K562 (cell line): Measurements from ENCODE around the gene PBX1. TPM values are rescaled to one million over a fixed set of nuclear protein-coding genes. Genes with fewer than 3 reads are reported as not detected.

Experiments
- ATAC-seq: fragments of 200-7000 bp; cut with Tn5 transposase; 3 replicates; pipeline ENCODE4 v1.9.1; 2020; ENCODE audit warnings: moderate library complexity
- BruUV-seq: library from RNA; stranded (reverse); fragments of 400-500 nt; replicated peaks from 2 replicates; lab custom pipeline; 2021; lab: Mats Ljungman, UMichigan
- CTCF ChIA-PET: fragments of 300-600 bp; formaldehyde crosslinking; extraction: SDS; loops from one replicate; lab custom pipeline; 2021; ENCODE audit warnings: low intra/inter-chr PET ratio; lab: Yijun Ruan, JAX
- POLR2A ChIA-PET: fragments of 300-600, 350-650 bp; sonication (Branson Sonifier 250); formaldehyde crosslinking; extraction: SDS; loops from one replicate; lab custom pipeline; 2021; ENCODE audit warnings: antibody characterized with exemption, inconsistent platforms; lab: Yijun Ruan, JAX
- DNase-seq, 4 experiments: peaks; one replicate each; pipeline versions ENCODE4 v3.0.0 to v3.0.0-alpha.2; 2011 to 2018; ENCODE audit warnings: low spot score in 3 of 4, mixed read lengths in 3 of 4; ENCODE audit errors: extremely low read depth in 1 of 4
- FAIRE-seq: peaks from 2 replicates; lab custom pipeline; 2011; peaks lifted over from hg19 to GRCh38; lab: Jason Lieb, UNC
- H2AFZ ChIP-seq: 2 replicates; pipeline ENCODE4 v1.6.0; 2011; ENCODE audit warnings: low read depth, low read length, control low read depth, inconsistent platforms
- H3K27ac ChIP-seq: fragments of 200-600 bp; 3 replicates; pipeline ENCODE4 v1.8.0; 2011; ENCODE audit warnings: low read depth, mild to moderate bottlenecking, control low read depth, inconsistent platforms, low read length, moderate library complexity, mixed read lengths; ENCODE audit errors: extremely low read depth
- H3K27me3 ChIP-seq, 2 experiments: fragments of 300-600 bp in 1 of 2; 2 replicates in 1 of 2; 3 replicates in 1 of 2; pipeline versions ENCODE4 v1.6.0 to v1.8.0; 2011; ENCODE audit warnings: inconsistent platforms in 2 of 2, low read length in 2 of 2, mild to moderate bottlenecking in 1 of 2, mixed read lengths in 1 of 2, moderate library complexity in 1 of 2; ENCODE audit not compliant: control insufficient read depth in 2 of 2, insufficient read depth in 2 of 2
- H3K36me3 ChIP-seq: fragments of 300-600 bp; 3 replicates; pipeline ENCODE4 v1.8.0; 2011; ENCODE audit warnings: mild to moderate bottlenecking, low read length, inconsistent platforms; ENCODE audit not compliant: control insufficient read depth, insufficient read depth
- H3K4me1 ChIP-seq, 2 experiments: fragments of 200-600 bp in 1 of 2; replicated peaks in 1 of 2; 2 replicates in 1 of 2; 3 replicates in 1 of 2; pipeline versions ENCODE4 v1.5.1 to v1.8.0; 2011; ENCODE audit warnings: inconsistent platforms in 2 of 2, low read length in 2 of 2, mild to moderate bottlenecking in 1 of 2, mixed read lengths in 1 of 2, moderate library complexity in 1 of 2; ENCODE audit not compliant: control insufficient read depth in 2 of 2, insufficient read depth in 2 of 2
- H3K4me2 ChIP-seq: 2 replicates; pipeline ENCODE4 v1.6.1; 2011; ENCODE audit warnings: low read length, control low read depth, inconsistent platforms, mixed read lengths; ENCODE audit not compliant: insufficient read depth
- H3K4me3 ChIP-seq: fragments of 200-600 bp; sonication (generic), shearing (Covaris generic); 2 replicates; pipeline ENCODE4 v1.5.1; 2016; ENCODE audit warnings: control low read depth, inconsistent platforms
- H3K79me2 ChIP-seq: fragments of 200-600 bp; 3 replicates; pipeline ENCODE4 v1.8.0; 2011; ENCODE audit warnings: low read length, inconsistent platforms; ENCODE audit not compliant: control insufficient read depth, insufficient read depth
- H3K9ac ChIP-seq, 2 experiments: 2 replicates each; pipeline versions ENCODE4 v1.6.0 to v1.6.1; 2011; ENCODE audit warnings: low read depth in 2 of 2, low read length in 2 of 2, control low read depth in 1 of 2, inconsistent platforms in 1 of 2, mild to moderate bottlenecking in 1 of 2, mixed read lengths in 1 of 2; ENCODE audit not compliant: insufficient read depth in 1 of 2
- H3K9me1 ChIP-seq: one replicate; pipeline ENCODE4 v1.6.0; 2011; ENCODE audit warnings: inconsistent platforms, mild to moderate bottlenecking, low read length, moderate library complexity; ENCODE audit not compliant: control insufficient read depth, insufficient read depth
- H3K9me3 ChIP-seq: replicated peaks from 2 replicates; pipeline ENCODE4 v1.5.1; 2011; ENCODE audit warnings: low read depth, low read length, inconsistent platforms; ENCODE audit not compliant: control insufficient read depth, insufficient read depth
- H4K20me1 ChIP-seq: replicated peaks from 2 replicates; pipeline ENCODE4 v1.6.1; 2011; ENCODE audit warnings: low read length, inconsistent platforms, mixed read lengths; ENCODE audit not compliant: control insufficient read depth, insufficient read depth
- EHMT2 ChIP-seq: fragments of 450-650 bp; IDR thresholded peaks from 2 replicates; pipeline ENCODE4 v1.6.1; 2018; ENCODE audit warnings: antibody characterized with exemption
- KAT8 ChIP-seq: fragments of 450-650 bp; IDR thresholded peaks from 2 replicates; pipeline ENCODE4 v1.6.1; 2016; ENCODE audit warnings: low read depth, mild to moderate bottlenecking
- L3MBTL2 ChIP-seq: fragments of 450-650 bp; IDR thresholded peaks from 2 replicates; pipeline ENCODE4 v1.6.1; 2016; ENCODE audit warnings: mild to moderate bottlenecking, moderate library complexity
- PCBP2 ChIP-seq: fragments of 200-400 bp; formaldehyde crosslinking; IDR thresholded peaks from 2 replicates; pipeline ENCODE4 v1.6.1; 2018; ENCODE audit warnings: low read length, low read depth, mild to moderate bottlenecking, moderate library complexity; ENCODE audit not compliant: poor library complexity, severe bottlenecking
- PTRF ChIP-seq: fragments of 450-650 bp; IDR thresholded peaks from 2 replicates; pipeline ENCODE4 v1.6.1; 2016; ENCODE audit warnings: mild to moderate bottlenecking, missing genetic modification characterization, missing compliant biosample characterization
- RBFOX2 ChIP-seq: fragments of 200-400 bp; formaldehyde crosslinking; IDR thresholded peaks from 2 replicates; pipeline ENCODE4 v1.6.1; 2017; ENCODE audit warnings: low read depth, mild to moderate bottlenecking, low read length, moderate library complexity
- ZNF197 ChIP-seq: fragments of 200-800 bp; sonication (Bioruptor generic); IDR thresholded peaks from 2 replicates; pipeline ENCODE4 v1.6.1; 2016; ENCODE audit warnings: low read depth, missing genetic modification characterization, missing compliant biosample characterization
- ZSCAN32 ChIP-seq: fragments of 450-650 bp; formaldehyde crosslinking; IDR thresholded peaks from 2 replicates; pipeline ENCODE4 v1.4.0; 2020; ENCODE audit warnings: mild to moderate bottlenecking, moderate library complexity
- WGBS: fragments of 100-300 bp; shearing (Covaris generic); methylation state at CpG from one replicate; pipeline ENCODE4 v1.1.6; 2016; ENCODE audit warnings: low coverage, mixed read lengths; ENCODE audit not compliant: insufficient coverage; ENCODE audit errors: missing lambda C conversion rate; 5-methylcytosine and 5-hydroxymethylcytosine counted together
- in situ Hi-C: fragments of 300-500 bp; cut with MboI; formaldehyde crosslinking; loops from 4 replicates; pipeline ENCODE4 v1.15.0; 2018; ENCODE audit warnings: inconsistent platforms, mixed read lengths
- intact Hi-C: fragments of 100-400 bp; cut with micrococcal nuclease; formaldehyde crosslinking; loops from 2 replicates; pipeline ENCODE4 v1.14.2; 2022
- polyA plus RNA-seq, 8 experiments: library from polyadenylated mRNA; depleted of rRNA in 4 of 8; stranded (reverse) in 5 of 8; unstranded in 3 of 8; fragments of >200 nt; fragmentation: Nextera tagmentation in 2 of 8; fragmentation: Illumina TruSeq in 1 of 8; extraction: Ambion mirVana in 2 of 8; extraction: Trizol in 1 of 8; gene quantifications; 2 replicates each; pipeline versions ENCODE4 v1.2.1 to v1.2.3, GENCODE V29; 2011 to 2014; ENCODE audit warnings: inconsistent platforms in 1 of 8, missing spikeins in 1 of 8
- total RNA-seq, 7 experiments: library from RNA; depleted of rRNA in 6 of 7; stranded (reverse); fragments of >200 nt in 6 of 7; fragmentation: Illumina TruSeq in 2 of 7; extraction: Trizol in 2 of 7; gene quantifications; 2 replicates each; pipeline versions ENCODE4 v1.2.1 to v1.2.3, GENCODE V29; 2011 to 2021; ENCODE audit warnings: low replicate concordance in 1 of 7
- TF ChIP-seq, protein P1 (sequence below): fragments of 250-450 bp; sonication (Bioruptor Pico); IDR thresholded peaks from 2 replicates; pipeline ENCODE4 v1.8.0; 2021; ENCODE audit warnings: borderline replicate concordance, mild to moderate bottlenecking, moderate library complexity; ENCODE audit not compliant: poor library complexity, severe bottlenecking
- TF ChIP-seq, protein P2 (sequence below): IDR thresholded peaks from 2 replicates; pipeline ENCODE4 v1.6.1; 2011; ENCODE audit warnings: borderline replicate concordance, low read depth, mild to moderate bottlenecking, moderate library complexity, low read length; ENCODE audit not compliant: insufficient read depth, poor library complexity, severe bottlenecking
- TF ChIP-seq, protein P3 (sequence below), 2 experiments: IDR thresholded peaks; 2 replicates each; pipeline ENCODE4 v1.6.1; 2011; ENCODE audit warnings: borderline replicate concordance in 1 of 2, control low read depth in 1 of 2, low read depth in 1 of 2, low read length in 1 of 2, mild to moderate bottlenecking in 1 of 2, mixed read lengths in 1 of 2, moderate library complexity in 1 of 2; ENCODE audit not compliant: insufficient read depth in 1 of 2, insufficient read length in 1 of 2, poor library complexity in 1 of 2, severe bottlenecking in 1 of 2; ENCODE audit errors: extremely low read depth in 1 of 2
- TF ChIP-seq, protein P4 (sequence below): fragments of 250-450 bp; sonication (Bioruptor Pico); IDR thresholded peaks from 2 replicates; pipeline ENCODE4 v1.5.0; 2020; ENCODE audit warnings: mild to moderate bottlenecking, borderline replicate concordance

The PBX1 gene
- total and polyA plus RNA-seq, 9 of the 15 experiments (the other 6 are each of a cell fraction or from before 2014, with no cell fraction given): 0.03 to 0.62 (median 0.17) TPM

DNA sequence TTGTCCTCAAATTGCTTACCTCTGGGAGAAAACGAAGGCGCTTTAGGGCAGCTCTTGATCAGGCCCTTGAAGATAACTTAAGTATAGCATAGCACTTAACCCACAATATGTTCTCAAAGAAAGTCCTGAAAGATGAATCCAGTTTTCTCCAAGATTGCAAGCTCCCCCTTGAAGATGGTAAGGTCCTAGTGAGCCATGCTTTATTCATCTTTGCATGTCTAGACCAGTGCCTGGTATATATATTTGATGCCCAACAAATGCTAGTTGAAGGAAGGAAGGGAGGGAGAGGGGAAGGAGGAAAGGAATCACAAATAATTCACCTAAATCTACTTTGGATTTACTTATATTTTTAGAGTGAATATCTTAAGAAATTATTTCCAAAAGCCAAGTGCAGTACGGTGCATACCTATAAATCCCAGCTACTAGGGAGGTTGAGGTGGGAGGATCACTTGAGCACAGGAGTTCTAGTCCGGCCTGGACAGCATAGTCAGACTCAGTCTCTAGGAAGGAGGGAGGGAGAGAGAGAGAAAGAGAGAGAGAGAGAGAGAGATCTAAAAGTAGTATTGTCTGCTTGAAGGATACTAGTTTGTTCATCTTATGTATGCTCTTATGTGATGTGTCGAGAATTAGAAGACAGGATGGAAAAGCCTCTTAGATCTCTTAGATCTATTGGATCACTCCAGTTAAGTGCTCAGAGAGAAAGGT is 25.0 kb downstream of the PBX1 start (continued):
- TF ChIP-seq PTRF: no peak

DNA sequence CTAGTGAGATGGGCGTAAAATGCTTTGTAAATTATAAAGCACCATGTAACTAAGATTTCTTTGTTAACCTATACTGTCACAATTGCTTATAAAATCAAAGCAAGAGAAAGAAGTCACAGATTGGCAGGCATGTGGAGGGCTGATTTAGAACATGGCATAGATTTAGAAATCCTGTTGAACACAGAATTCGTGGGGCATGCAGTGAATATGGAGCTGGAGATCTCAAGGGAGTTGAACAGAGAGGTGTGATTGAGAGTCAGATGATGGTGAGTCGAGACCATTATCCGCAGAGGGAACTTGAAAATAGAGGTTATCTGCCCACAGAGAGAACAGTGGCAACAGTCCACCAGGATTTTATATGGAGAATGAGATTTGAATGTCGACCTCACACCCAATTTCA is 27.6 kb downstream of the PBX1 start:
- no peaks in the 10 kb centered on the region for H3K36me3 ChIP-seq
- peaks cover 0 to 5% of the 10 kb centered on the region in 2 experiments; a peak in 1 of 5 replicates for H3K27me3 ChIP-seq
- H3K9me3 ChIP-seq: no peaks in the 10 kb centered on the region
- ATAC-seq (no peak), FAIRE-seq (no peak), DNase-seq (no peak)
- no TSS peak for BruUV-seq
- H3K9me1 ChIP-seq: no peaks in the 10 kb centered on the region
- no peak overlapping the region for H3K4me2 ChIP-seq
- in situ Hi-C loops: no loop called here
- ChIA-PET POLR2A (no interaction called here), CTCF (no interaction called here)
- intact Hi-C loops: no loop called here
- no peaks in the 10 kb centered on the region for H4K20me1 ChIP-seq
- no peak overlapping the region for H3K27ac ChIP-seq
- no peak overlapping the region for H3K4me3 ChIP-seq
- H3K9ac ChIP-seq: no peak overlapping the region
- H3K4me1 ChIP-seq: no peaks in the 10 kb centered on the region
- no peaks in the 10 kb centered on the region for H3K79me2 ChIP-seq
- 0% methylated on average over 5 of the region's 5 CpGs for WGBS
- no peak overlapping the region for H2AFZ ChIP-seq
- TF ChIP-seq, protein P1, sequence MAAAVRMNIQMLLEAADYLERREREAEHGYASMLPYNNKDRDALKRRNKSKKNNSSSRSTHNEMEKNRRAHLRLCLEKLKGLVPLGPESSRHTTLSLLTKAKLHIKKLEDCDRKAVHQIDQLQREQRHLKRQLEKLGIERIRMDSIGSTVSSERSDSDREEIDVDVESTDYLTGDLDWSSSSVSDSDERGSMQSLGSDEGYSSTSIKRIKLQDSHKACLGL: no peak
- TF ChIP-seq, protein P2, sequence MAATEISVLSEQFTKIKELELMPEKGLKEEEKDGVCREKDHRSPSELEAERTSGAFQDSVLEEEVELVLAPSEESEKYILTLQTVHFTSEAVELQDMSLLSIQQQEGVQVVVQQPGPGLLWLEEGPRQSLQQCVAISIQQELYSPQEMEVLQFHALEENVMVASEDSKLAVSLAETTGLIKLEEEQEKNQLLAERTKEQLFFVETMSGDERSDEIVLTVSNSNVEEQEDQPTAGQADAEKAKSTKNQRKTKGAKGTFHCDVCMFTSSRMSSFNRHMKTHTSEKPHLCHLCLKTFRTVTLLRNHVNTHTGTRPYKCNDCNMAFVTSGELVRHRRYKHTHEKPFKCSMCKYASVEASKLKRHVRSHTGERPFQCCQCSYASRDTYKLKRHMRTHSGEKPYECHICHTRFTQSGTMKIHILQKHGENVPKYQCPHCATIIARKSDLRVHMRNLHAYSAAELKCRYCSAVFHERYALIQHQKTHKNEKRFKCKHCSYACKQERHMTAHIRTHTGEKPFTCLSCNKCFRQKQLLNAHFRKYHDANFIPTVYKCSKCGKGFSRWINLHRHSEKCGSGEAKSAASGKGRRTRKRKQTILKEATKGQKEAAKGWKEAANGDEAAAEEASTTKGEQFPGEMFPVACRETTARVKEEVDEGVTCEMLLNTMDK: no peak
- TF ChIP-seq ZNF197 (CRISPR knock-in tag): no peak
- TF ChIP-seq ZSCAN32 (CRISPR knock-in tag): no peak
- no peak for TF ChIP-seq KAT8
- TF ChIP-seq RBFOX2: no peak
- TF ChIP-seq, protein P3, sequence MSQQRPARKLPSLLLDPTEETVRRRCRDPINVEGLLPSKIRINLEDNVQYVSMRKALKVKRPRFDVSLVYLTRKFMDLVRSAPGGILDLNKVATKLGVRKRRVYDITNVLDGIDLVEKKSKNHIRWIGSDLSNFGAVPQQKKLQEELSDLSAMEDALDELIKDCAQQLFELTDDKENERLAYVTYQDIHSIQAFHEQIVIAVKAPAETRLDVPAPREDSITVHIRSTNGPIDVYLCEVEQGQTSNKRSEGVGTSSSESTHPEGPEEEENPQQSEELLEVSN (IDR thresholded peaks at IDR 0.05; ENCODE audit: borderline replicate concordance in 1 of 2, extremely low read depth in 1 of 2, insufficient read depth in 1 of 2, insufficient read length in 1 of 2, low read depth in 1 of 2, low read length in 1 of 2, poor library complexity in 1 of 2, severe bottlenecking in 1 of 2): no peak
- TF ChIP-seq PCBP2: no peak
- TF ChIP-seq, protein P4, sequence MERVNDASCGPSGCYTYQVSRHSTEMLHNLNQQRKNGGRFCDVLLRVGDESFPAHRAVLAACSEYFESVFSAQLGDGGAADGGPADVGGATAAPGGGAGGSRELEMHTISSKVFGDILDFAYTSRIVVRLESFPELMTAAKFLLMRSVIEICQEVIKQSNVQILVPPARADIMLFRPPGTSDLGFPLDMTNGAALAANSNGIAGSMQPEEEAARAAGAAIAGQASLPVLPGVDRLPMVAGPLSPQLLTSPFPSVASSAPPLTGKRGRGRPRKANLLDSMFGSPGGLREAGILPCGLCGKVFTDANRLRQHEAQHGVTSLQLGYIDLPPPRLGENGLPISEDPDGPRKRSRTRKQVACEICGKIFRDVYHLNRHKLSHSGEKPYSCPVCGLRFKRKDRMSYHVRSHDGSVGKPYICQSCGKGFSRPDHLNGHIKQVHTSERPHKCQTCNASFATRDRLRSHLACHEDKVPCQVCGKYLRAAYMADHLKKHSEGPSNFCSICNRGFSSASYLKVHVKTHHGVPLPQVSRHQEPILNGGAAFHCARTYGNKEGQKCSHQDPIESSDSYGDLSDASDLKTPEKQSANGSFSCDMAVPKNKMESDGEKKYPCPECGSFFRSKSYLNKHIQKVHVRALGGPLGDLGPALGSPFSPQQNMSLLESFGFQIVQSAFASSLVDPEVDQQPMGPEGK (CRISPR knock-in tag): no peak
- TF ChIP-seq L3MBTL2: no peak
- TF ChIP-seq EHMT2: no peak
